OCI-LY3 (cell line): Measurements from ENCODE around the gene UBE3A.

Source experiments
- EZH2phosphoT487 ChIP-seq: fragments of 200-600 bp; shearing (Covaris generic); IDR thresholded peaks from 2 replicates; pipeline ENCODE4 v1.6.1; 2018; ENCODE audit warnings: antibody characterized with exemption, mixed run types, low read depth
- TF ChIP-seq, protein P1 (sequence below): fragments of 200-600, 300-600 bp; sonication (generic); IDR thresholded peaks from 2 replicates; pipeline ENCODE4 v1.5.1; 2014; ENCODE audit warnings: antibody characterized with exemption, low read length, low read depth

DNA sequence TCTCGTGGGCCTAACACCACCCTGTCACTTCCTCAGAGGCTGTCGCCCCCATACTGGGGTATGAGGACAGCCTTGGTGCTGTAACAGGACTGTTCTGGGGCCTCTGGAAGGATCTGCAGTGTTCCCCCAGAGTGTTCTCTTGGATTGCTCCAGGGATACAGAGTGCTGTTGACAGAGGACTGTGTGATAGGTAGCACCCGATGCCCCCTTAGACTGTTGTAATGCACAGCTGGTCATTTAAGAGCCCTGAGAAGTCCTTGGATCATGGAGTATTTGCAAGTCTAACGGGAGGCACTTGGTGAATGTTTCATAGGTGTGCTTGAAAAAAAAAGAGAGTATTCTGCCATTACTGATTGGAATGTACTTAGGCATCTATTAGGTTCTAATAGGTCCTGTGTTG, 35.4 kb upstream of the UBE3A start:
- TF ChIP-seq, protein P1, sequence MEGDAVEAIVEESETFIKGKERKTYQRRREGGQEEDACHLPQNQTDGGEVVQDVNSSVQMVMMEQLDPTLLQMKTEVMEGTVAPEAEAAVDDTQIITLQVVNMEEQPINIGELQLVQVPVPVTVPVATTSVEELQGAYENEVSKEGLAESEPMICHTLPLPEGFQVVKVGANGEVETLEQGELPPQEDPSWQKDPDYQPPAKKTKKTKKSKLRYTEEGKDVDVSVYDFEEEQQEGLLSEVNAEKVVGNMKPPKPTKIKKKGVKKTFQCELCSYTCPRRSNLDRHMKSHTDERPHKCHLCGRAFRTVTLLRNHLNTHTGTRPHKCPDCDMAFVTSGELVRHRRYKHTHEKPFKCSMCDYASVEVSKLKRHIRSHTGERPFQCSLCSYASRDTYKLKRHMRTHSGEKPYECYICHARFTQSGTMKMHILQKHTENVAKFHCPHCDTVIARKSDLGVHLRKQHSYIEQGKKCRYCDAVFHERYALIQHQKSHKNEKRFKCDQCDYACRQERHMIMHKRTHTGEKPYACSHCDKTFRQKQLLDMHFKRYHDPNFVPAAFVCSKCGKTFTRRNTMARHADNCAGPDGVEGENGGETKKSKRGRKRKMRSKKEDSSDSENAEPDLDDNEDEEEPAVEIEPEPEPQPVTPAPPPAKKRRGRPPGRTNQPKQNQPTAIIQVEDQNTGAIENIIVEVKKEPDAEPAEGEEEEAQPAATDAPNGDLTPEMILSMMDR, result no peak
- no peak for TF ChIP-seq EZH2phosphoT487
